HK-2 (cell line): ENCODE results near the gene GABRP.
"Not testable (repeated sequence)": the region's sequence is repeated elsewhere in the genome, so short reads cannot be mapped to it uniquely, and the experiment has no call there.

ENCODE experiments used
- DNase-seq: peaks from one replicate; pipeline ENCODE4 v3.0.0-alpha.2; 2018; ENCODE audit not compliant: unreplicated experiment

Gene GABRP

GRCh38 chr5:170755679-170756456 is 27.7 kb upstream of the GABRP start:
- DNase-seq, result no peak

GRCh38 chr5:170756691-170757090 is 26.8 kb upstream of the GABRP start:
- no peak for DNase-seq

- no peak for DNase-seq
These were observed 26.3 kb upstream of the GABRP start for GRCh38 chr5:170757182-170757601.

- DNase-seq, result no peak
These were observed 25.9 kb upstream of the GABRP start for GRCh38 chr5:170757669-170758068.

- DNase-seq, result no peak
These were observed 25.0 kb upstream of the GABRP start for GRCh38 chr5:170758481-170758880.

GRCh38 chr5:170760113-170760512 is 23.4 kb upstream of the GABRP start:
- DNase-seq, result no peak

GRCh38 chr5:170761048-170761707 is 22.3 kb upstream of the GABRP start:
- DNase-seq, result no peak

GRCh38 chr5:170761708-170762066 is 21.8 kb upstream of the GABRP start:
- no peak for DNase-seq

- not testable (repeated sequence) for DNase-seq
These were observed 21.2 kb upstream of the GABRP start for GRCh38 chr5:170762298-170762697.

GRCh38 chr5:170765868-170766267 is 17.7 kb upstream of the GABRP start:
- not testable (repeated sequence) for DNase-seq

GRCh38 chr5:170769246-170769645 is 14.3 kb upstream of the GABRP start:
- DNase-seq, result no peak

- no peak for DNase-seq
These were observed 13.6 kb upstream of the GABRP start for GRCh38 chr5:170769898-170770416.

GRCh38 chr5:170771496-170771895 is 12.0 kb upstream of the GABRP start:
- DNase-seq, result no peak

- DNase-seq, result no peak
These were observed 10.2 kb upstream of the GABRP start for GRCh38 chr5:170773024-170773985.

GRCh38 chr5:170774831-170775230 is 8.7 kb upstream of the GABRP start:
- DNase-seq, result no peak

- no peak for DNase-seq
These were observed 1.6 kb upstream of the GABRP start for GRCh38 chr5:170781946-170782345.

- DNase-seq, result no peak
These were observed 1.1 kb upstream of the GABRP start for GRCh38 chr5:170782438-170782837.

- DNase-seq, result no peak
These were observed 1.9 kb downstream of the GABRP start for GRCh38 chr5:170785416-170785815.

- no peak for DNase-seq
These were observed 3.7 kb downstream of the GABRP start for GRCh38 chr5:170787216-170787615.

- no peak for DNase-seq
These were observed 5.2 kb downstream of the GABRP start for GRCh38 chr5:170788626-170789304.

- DNase-seq, result peak; percentile 32
These were observed 7.9 kb downstream of the GABRP start for GRCh38 chr5:170791325-170791954.
